Measurements from ENCODE around the gene FAM118A.
"Not testable (repeated sequence)": the region's sequence is repeated elsewhere in the genome, so short reads cannot be mapped to it uniquely, and the experiment has no call there.

The FAM118A gene

DNA sequence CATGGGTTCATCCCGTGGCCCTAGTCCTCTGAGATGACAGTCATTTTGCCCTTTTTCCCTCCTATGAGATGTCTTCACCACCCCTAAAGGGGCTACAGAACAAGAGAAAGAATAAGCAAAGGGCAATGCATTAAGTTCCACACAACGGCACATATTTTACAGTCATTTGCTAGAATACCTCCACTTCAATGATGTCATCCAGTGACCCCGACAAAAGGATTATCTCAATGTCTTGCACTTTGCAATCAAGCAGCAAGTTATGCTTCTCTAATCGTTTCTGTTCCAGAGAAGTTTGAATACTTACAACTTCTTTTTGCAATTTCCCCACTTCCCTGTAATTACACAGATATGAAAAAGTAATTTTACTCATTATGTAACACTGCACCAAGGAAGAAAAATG, 49.9 kb downstream of the FAM118A start:
- no peaks in the 10 kb centered on the region for H3K27me3 ChIP-seq (ENCODE audit: control insufficient read depth, insufficient read depth, low read length, poor library complexity, severe bottlenecking)
- WGBS, 2 experiments = 94 to 99% methylated on average over 4 of the region's 4 CpGs
- no peaks in the 10 kb centered on the region for H3K4me1 ChIP-seq (ENCODE audit: control insufficient read depth, insufficient read depth, low read length)
- H3K9me3 ChIP-seq (ENCODE audit: control insufficient read depth, low read length) = no peaks in the 10 kb centered on the region
- no peak overlapping the region for H3K4me3 ChIP-seq (ENCODE audit: insufficient read depth, low read depth, low read length)
- H3K27ac ChIP-seq (ENCODE audit: insufficient read depth, low read depth, low read length, poor library complexity, severe bottlenecking) = no peak overlapping the region
- H3K36me3 ChIP-seq (ENCODE audit: control insufficient read depth, insufficient read depth, low read length) = no peaks in the 10 kb centered on the region

DNA sequence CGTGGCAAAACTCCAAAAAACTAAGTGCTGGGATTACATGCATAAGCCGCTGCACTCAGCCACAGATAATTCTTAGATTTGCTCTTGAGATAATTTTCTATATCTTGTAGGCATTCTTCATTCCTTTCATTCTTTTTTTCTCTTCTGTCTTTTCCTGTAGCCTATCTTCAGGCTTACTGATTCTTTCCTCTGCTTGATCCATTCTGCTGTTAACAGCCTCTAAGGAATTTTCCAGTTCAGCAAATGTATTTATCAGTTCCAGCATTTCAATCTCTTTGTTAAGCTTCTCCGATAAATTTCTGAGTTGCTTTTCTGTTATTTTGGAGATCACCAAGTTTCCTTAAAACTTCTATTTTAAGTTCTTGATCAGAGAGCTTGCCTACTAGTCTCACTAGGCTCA, 57.0 kb downstream of the FAM118A start:
- Histone ChIP-seq H3K9me3 (ENCODE audit: control insufficient read depth, low read length) (no peaks in the 10 kb centered on the region), H3K27me3 (ENCODE audit: control insufficient read depth, insufficient read depth, low read length, poor library complexity, severe bottlenecking) (no peaks in the 10 kb centered on the region), H3K4me1 (ENCODE audit: control insufficient read depth, insufficient read depth, low read length) (no peaks in the 10 kb centered on the region), H3K27ac (ENCODE audit: insufficient read depth, low read depth, low read length, poor library complexity, severe bottlenecking) (no peak overlapping the region), H3K4me3 (ENCODE audit: insufficient read depth, low read depth, low read length) (no peak overlapping the region), H3K36me3 (ENCODE audit: control insufficient read depth, insufficient read depth, low read length) (no peaks in the 10 kb centered on the region)
- 84 to 90% methylated on average over 3 of the region's 3 CpGs for WGBS, 2 experiments

DNA sequence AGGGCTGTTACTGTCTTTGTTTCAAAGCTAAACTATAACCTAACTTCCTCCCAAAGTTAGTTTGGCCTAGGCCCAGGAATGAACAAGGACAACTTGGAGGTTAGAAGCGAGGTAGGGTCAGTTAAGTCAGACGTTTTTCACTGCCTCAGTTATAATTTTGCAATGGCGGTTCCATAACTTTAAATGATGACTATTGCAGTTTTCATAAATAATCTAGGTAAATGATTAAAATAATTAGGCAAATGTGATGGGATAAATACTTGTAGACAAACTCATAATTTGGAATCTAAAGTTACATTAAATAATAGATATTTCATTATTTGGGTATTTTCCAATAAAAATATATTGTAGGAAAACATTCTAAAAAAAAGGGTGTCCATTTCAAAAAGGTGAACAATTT, 63.9 kb downstream of the FAM118A start:
- H3K27ac ChIP-seq (ENCODE audit: insufficient read depth, low read depth, low read length, poor library complexity, severe bottlenecking); H3K4me1 ChIP-seq (ENCODE audit: control insufficient read depth, insufficient read depth, low read length); H3K4me3 ChIP-seq (ENCODE audit: insufficient read depth, low read depth, low read length); H3K27me3 ChIP-seq (ENCODE audit: control insufficient read depth, insufficient read depth, low read length, poor library complexity, severe bottlenecking); H3K9me3 ChIP-seq (ENCODE audit: control insufficient read depth, low read length); H3K36me3 ChIP-seq (ENCODE audit: control insufficient read depth, insufficient read depth, low read length): not testable (repeated sequence)
- 90% methylated on average over 3 of the region's 3 CpGs for WGBS, 2 experiments

DNA sequence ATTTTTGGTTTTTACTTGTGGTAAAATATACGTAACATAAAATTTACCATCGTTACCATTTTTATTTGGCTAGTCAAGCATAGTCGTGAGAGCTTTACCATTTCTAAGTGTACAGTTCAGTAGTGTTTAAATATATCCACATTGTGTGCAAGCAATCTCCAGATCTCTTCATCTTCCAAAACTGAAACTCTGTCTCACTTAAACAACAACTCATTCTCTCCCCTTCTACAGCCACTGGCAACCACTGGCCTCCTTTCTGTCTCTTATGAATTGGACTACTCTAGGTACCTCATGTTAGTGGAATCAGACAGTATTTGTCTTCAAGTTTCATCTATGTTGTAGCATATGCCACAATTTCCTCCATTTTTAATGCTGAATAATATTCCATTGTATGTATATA, 66.3 kb downstream of the FAM118A start:
- no peak overlapping the region for H3K27ac ChIP-seq (ENCODE audit: insufficient read depth, low read depth, low read length, poor library complexity, severe bottlenecking)
- H3K36me3 ChIP-seq (ENCODE audit: control insufficient read depth, insufficient read depth, low read length) = no peaks in the 10 kb centered on the region
- WGBS, 2 experiments = 98 to 100% methylated on average over 1 to 3 of the region's 3 CpGs
- no peak overlapping the region for H3K4me3 ChIP-seq (ENCODE audit: insufficient read depth, low read depth, low read length)
- no peaks in the 10 kb centered on the region for H3K27me3 ChIP-seq (ENCODE audit: control insufficient read depth, insufficient read depth, low read length, poor library complexity, severe bottlenecking)
- no peaks in the 10 kb centered on the region for H3K9me3 ChIP-seq (ENCODE audit: control insufficient read depth, low read length)
- no peaks in the 10 kb centered on the region for H3K4me1 ChIP-seq (ENCODE audit: control insufficient read depth, insufficient read depth, low read length)

DNA sequence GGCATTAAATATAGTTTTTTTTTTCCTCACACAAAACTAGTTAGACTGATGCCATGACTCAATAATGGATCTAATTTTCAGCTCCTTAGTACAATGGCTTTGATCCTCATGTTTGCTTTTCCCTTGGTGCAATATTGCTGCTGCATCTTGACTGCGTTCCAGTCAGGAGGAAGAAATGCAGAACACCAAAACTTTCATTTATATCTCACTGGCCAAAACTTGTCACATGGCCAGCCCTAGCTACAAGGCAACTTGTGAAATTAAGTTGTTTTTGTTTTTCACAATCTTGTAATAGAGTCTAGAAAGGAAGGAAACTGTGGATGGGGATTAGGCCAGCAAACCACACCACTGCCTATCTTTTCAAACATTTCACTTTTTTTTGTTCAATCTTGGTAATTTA, 67.0 kb downstream of the FAM118A start:
- H3K4me3 ChIP-seq (ENCODE audit: insufficient read depth, low read depth, low read length) = no peak overlapping the region
- H3K27ac ChIP-seq (ENCODE audit: insufficient read depth, low read depth, low read length, poor library complexity, severe bottlenecking) = no peak overlapping the region
- no peaks in the 10 kb centered on the region for H3K27me3 ChIP-seq (ENCODE audit: control insufficient read depth, insufficient read depth, low read length, poor library complexity, severe bottlenecking)
- no peaks in the 10 kb centered on the region for H3K36me3 ChIP-seq (ENCODE audit: control insufficient read depth, insufficient read depth, low read length)
- no peaks in the 10 kb centered on the region for H3K4me1 ChIP-seq (ENCODE audit: control insufficient read depth, insufficient read depth, low read length)
- no peaks in the 10 kb centered on the region for H3K9me3 ChIP-seq (ENCODE audit: control insufficient read depth, low read length)
- WGBS, 2 experiments = 90 to 100% methylated on average over 1 of the region's 1 CpG

DNA sequence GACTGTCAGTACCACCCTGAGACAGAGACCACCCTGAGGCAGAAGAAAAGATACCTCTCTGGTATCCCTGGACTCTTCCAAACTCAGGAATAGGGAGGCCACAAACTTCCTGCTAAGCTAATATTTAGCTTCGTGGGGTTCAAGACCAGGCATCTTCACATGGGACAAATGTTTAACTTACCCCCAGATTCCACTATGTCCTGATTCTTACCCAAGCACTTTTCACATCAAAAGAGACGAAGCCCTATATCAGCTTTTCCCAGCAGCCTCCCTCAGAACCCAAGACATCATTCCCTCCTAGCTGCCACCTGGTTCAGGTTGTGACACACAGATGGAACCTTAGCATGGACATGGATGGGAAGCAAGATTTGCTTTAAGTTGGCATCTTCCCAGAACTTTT, 71.6 kb downstream of the FAM118A start:
- 87 to 90% methylated on average over 2 of the region's 2 CpGs for WGBS, 2 experiments

DNA sequence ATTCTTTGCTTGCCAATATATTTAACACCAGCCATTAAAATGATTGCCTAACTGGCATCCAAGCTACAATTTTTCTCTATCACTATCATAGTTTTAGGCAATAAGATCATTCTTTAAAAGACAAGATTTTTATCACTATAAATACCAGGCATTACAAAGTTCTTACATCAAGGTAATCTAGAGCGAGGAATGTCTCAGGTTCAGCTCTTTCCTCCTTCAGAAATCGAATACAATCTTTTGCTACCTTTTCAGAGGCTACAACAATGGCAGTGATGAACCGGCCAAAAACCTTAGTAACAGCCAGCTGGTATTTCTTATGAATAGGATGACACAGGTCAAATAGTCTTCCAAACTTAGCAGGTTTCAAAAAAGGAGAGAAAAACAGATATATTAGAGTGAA, 79.8 kb downstream of the FAM118A start:
- Histone ChIP-seq H3K36me3 (ENCODE audit: control insufficient read depth, insufficient read depth, low read length) (no peaks in the 10 kb centered on the region), H3K27ac (ENCODE audit: insufficient read depth, low read depth, low read length, poor library complexity, severe bottlenecking) (no peak overlapping the region), H3K4me1 (ENCODE audit: control insufficient read depth, insufficient read depth, low read length) (no peaks in the 10 kb centered on the region), H3K27me3 (ENCODE audit: control insufficient read depth, insufficient read depth, low read length, poor library complexity, severe bottlenecking) (no peaks in the 10 kb centered on the region), H3K4me3 (ENCODE audit: insufficient read depth, low read depth, low read length) (no peak overlapping the region), H3K9me3 (ENCODE audit: control insufficient read depth, low read length) (no peaks in the 10 kb centered on the region)
- 81 to 84% methylated on average over 3 of the region's 3 CpGs for WGBS, 2 experiments

More for the DNA sequence above, 71.6 kb downstream of the FAM118A start:
- Histone ChIP-seq H3K27ac (ENCODE audit: insufficient read depth, low read depth, low read length, poor library complexity, severe bottlenecking) (no peak overlapping the region), H3K4me3 (ENCODE audit: insufficient read depth, low read depth, low read length) (no peak overlapping the region), H3K36me3 (ENCODE audit: control insufficient read depth, insufficient read depth, low read length) (no peaks in the 10 kb centered on the region), H3K9me3 (ENCODE audit: control insufficient read depth, low read length) (no peaks in the 10 kb centered on the region), H3K4me1 (ENCODE audit: control insufficient read depth, insufficient read depth, low read length) (no peaks in the 10 kb centered on the region), H3K27me3 (ENCODE audit: control insufficient read depth, insufficient read depth, low read length, poor library complexity, severe bottlenecking) (no peaks in the 10 kb centered on the region)
